Mucosa of rectum (tissue), 2 donors: ENCODE results near the gene PHOX2A.
"Not testable (repeated sequence)": the region's sequence is repeated elsewhere in the genome, so short reads cannot be mapped to it uniquely, and the experiment has no call there.

Experiments used
- H3K27ac ChIP-seq, 2 donors: one replicate each; pipeline ENCODE4 v1.7.0; 2013; ENCODE audit warnings: inconsistent platforms in 2 of 2, low read depth in 2 of 2, low read length in 2 of 2
- H3K27me3 ChIP-seq, 2 donors: one replicate each; pipeline ENCODE4 v1.7.0; 2013; ENCODE audit warnings: low read length in 2 of 2; ENCODE audit not compliant: control insufficient read depth in 2 of 2, insufficient read depth in 2 of 2
- H3K36me3 ChIP-seq, 2 donors: one replicate each; pipeline ENCODE4 v1.7.0; 2013; ENCODE audit warnings: low read length in 2 of 2; ENCODE audit not compliant: control insufficient read depth in 2 of 2, insufficient read depth in 2 of 2
- H3K4me1 ChIP-seq, 2 donors: one replicate each; pipeline ENCODE4 v1.7.0; 2013; ENCODE audit warnings: low read length in 2 of 2, mild to moderate bottlenecking in 1 of 2; ENCODE audit not compliant: control insufficient read depth in 2 of 2, insufficient read depth in 2 of 2
- H3K4me3 ChIP-seq, 2 donors: one replicate each; pipeline ENCODE4 v1.7.0; 2013; ENCODE audit warnings: low read length in 2 of 2
- H3K9ac ChIP-seq, 2 donors: one replicate each; pipeline ENCODE4 v1.7.0; 2013; ENCODE audit warnings: low read length in 2 of 2, low read depth in 1 of 2, mild to moderate bottlenecking in 1 of 2
- H3K9me3 ChIP-seq, 2 donors: one replicate each; pipeline ENCODE4 v1.7.0; 2013; ENCODE audit warnings: low read length in 2 of 2; ENCODE audit not compliant: control insufficient read depth in 2 of 2
- donor health status: healthy.
- donor health status: Normal muscosa, but diverticular disease.

The PHOX2A gene

GRCh38 chr11:72244060-72244360 is at the start of gene PHOX2A:
TSS of gene PHOX2A (minus strand) at chr11:72244176. CDS start at chr11:72244004, 172 bp downstream.
- H3K4me1 ChIP-seq: peaks cover 15 to 17% of the 10 kb centered on the region in 2 donors
- no peak within 1 kb of the TSS for H3K27ac ChIP-seq
- no peak within 1 kb of the TSS for H3K4me3 ChIP-seq
- H3K36me3 ChIP-seq: no peaks in the 10 kb centered on the region
- H3K27me3 ChIP-seq: peaks cover 54 to 55% of the 10 kb centered on the region in 2 donors
- H3K9me3 ChIP-seq: no peaks in the 10 kb centered on the region
- H3K9ac ChIP-seq: no peak within 1 kb of the TSS

GRCh38 chr11:72293391-72293790 is 49.4 kb upstream of the PHOX2A start:
- H3K36me3 ChIP-seq: peaks cover 3 to 24% of the 10 kb centered on the region in 2 donors

GRCh38 chr11:72292106-72292785 is 48.3 kb upstream of the PHOX2A start:
- Histone ChIP-seq H3K36me3 (peaks cover 3 to 20% of the 10 kb centered on the region in 2 donors), H3K4me1 (no peaks in the 10 kb centered on the region), H3K27me3 (no peaks in the 10 kb centered on the region), H3K9ac (no peak overlapping the region), H3K4me3 (no peak overlapping the region), H3K27ac (no peak overlapping the region), H3K9me3 (no peaks in the 10 kb centered on the region)

More at GRCh38 chr11:72293391-72293790, 49.4 kb upstream of the PHOX2A start:
- no peak overlapping the region for H3K4me3 ChIP-seq
- H3K4me1 ChIP-seq: no peaks in the 10 kb centered on the region
- H3K9ac ChIP-seq: no peak overlapping the region
- H3K9me3 ChIP-seq: no peaks in the 10 kb centered on the region
- no peaks in the 10 kb centered on the region for H3K27me3 ChIP-seq
- no peak overlapping the region for H3K27ac ChIP-seq

GRCh38 chr11:72290741-72291140 is 46.8 kb upstream of the PHOX2A start:
- H3K4me3 ChIP-seq, H3K9me3 ChIP-seq, H3K27ac ChIP-seq, H3K9ac ChIP-seq, H3K4me1 ChIP-seq, H3K27me3 ChIP-seq: not testable (repeated sequence)
- peaks cover 0 to 13% of the 10 kb centered on the region in 2 donors for H3K36me3 ChIP-seq

GRCh38 chr11:72287293-72287692 is 43.3 kb upstream of the PHOX2A start:
- H3K9ac ChIP-seq: no peak overlapping the region

GRCh38 chr11:72283947-72284346 is 40.0 kb upstream of the PHOX2A start:
- H3K27ac ChIP-seq: no peak overlapping the region
- no peak overlapping the region for H3K9ac ChIP-seq
- no peaks in the 10 kb centered on the region for H3K36me3 ChIP-seq
- H3K27me3 ChIP-seq: peaks cover 0 to 2% of the 10 kb centered on the region in 2 donors
- H3K4me3 ChIP-seq: no peak overlapping the region
- H3K9me3 ChIP-seq: no peaks in the 10 kb centered on the region
- no peaks in the 10 kb centered on the region for H3K4me1 ChIP-seq

More at GRCh38 chr11:72287293-72287692, 43.3 kb upstream of the PHOX2A start:
- H3K36me3 ChIP-seq: peaks cover 0 to 2% of the 10 kb centered on the region in 2 donors
- H3K4me1 ChIP-seq: no peaks in the 10 kb centered on the region
- peaks cover 0 to 2% of the 10 kb centered on the region in 2 donors for H3K27me3 ChIP-seq
- H3K27ac ChIP-seq: no peak overlapping the region
- H3K9me3 ChIP-seq: no peaks in the 10 kb centered on the region
- H3K4me3 ChIP-seq: no peak overlapping the region

GRCh38 chr11:72280726-72281315 is 36.8 kb upstream of the PHOX2A start:
- Histone ChIP-seq H3K4me1 (no peaks in the 10 kb centered on the region), H3K27me3 (peaks cover 0 to 2% of the 10 kb centered on the region in 2 donors), H3K4me3 (no peak overlapping the region), H3K9me3 (no peaks in the 10 kb centered on the region), H3K9ac (no peak overlapping the region), H3K36me3 (no peaks in the 10 kb centered on the region), H3K27ac (no peak overlapping the region)

GRCh38 chr11:72280037-72280436 is 36.1 kb upstream of the PHOX2A start:
- Histone ChIP-seq H3K27ac (no peak overlapping the region), H3K27me3 (peaks cover 0 to 2% of the 10 kb centered on the region in 2 donors), H3K9me3 (no peaks in the 10 kb centered on the region), H3K9ac (no peak overlapping the region), H3K36me3 (no peaks in the 10 kb centered on the region), H3K4me1 (no peaks in the 10 kb centered on the region), H3K4me3 (no peak overlapping the region)

GRCh38 chr11:72278905-72279304 is 34.9 kb upstream of the PHOX2A start:
- Histone ChIP-seq H3K36me3 (no peaks in the 10 kb centered on the region), H3K27ac (no peak overlapping the region), H3K9me3 (no peaks in the 10 kb centered on the region), H3K9ac (no peak overlapping the region), H3K4me3 (no peak overlapping the region), H3K27me3 (no peaks in the 10 kb centered on the region), H3K4me1 (no peaks in the 10 kb centered on the region)

GRCh38 chr11:72274435-72274834 is 30.5 kb upstream of the PHOX2A start:
- no peak overlapping the region for H3K9ac ChIP-seq
- no peak overlapping the region for H3K4me3 ChIP-seq
- no peaks in the 10 kb centered on the region for H3K4me1 ChIP-seq
- no peaks in the 10 kb centered on the region for H3K27me3 ChIP-seq
- no peaks in the 10 kb centered on the region for H3K9me3 ChIP-seq
- H3K36me3 ChIP-seq: no peaks in the 10 kb centered on the region
- H3K27ac ChIP-seq: no peak overlapping the region
